ENCODE data around the gene ZFR. TPM values are rescaled to one million over a fixed set of nuclear protein-coding genes. Genes with fewer than 3 reads are reported as not detected.
"Not testable (repeated sequence)": the region's sequence is repeated elsewhere in the genome, so short reads cannot be mapped to it uniquely, and the experiment has no call there.

ZFR gene
- total RNA-seq, 1 donor from 2014 or later: 73.0 TPM

- H3K36me3 ChIP-seq (ENCODE audit: control insufficient read depth, insufficient read depth, low read length): no peaks in the 10 kb centered on the region
- no peak for TF ChIP-seq CTCF (IDR thresholded peaks at IDR 0.05; ENCODE audit: insufficient read depth, low read length, poor library complexity, severe bottlenecking)
- no peak for DNase-seq (ENCODE audit: low read depth)
- no peak overlapping the region for H3K4me3 ChIP-seq (ENCODE audit: low read depth, low read length)
- no peaks in the 10 kb centered on the region for H3K27me3 ChIP-seq (ENCODE audit: control insufficient read depth, insufficient read depth, low read length)
These were observed 74.9 kb downstream of the ZFR start for GRCh38 chr5:32369542-32370155.

- Histone ChIP-seq H3K27me3 (ENCODE audit: control insufficient read depth, insufficient read depth, low read length) (no peaks in the 10 kb centered on the region), H3K36me3 (ENCODE audit: control insufficient read depth, insufficient read depth, low read length) (no peaks in the 10 kb centered on the region), H3K4me3 (ENCODE audit: low read depth, low read length) (no peak overlapping the region)
- DNase-seq (ENCODE audit: low read depth): no peak
- TF ChIP-seq CTCF (IDR thresholded peaks at IDR 0.05; ENCODE audit: insufficient read depth, low read length, poor library complexity, severe bottlenecking): no peak
These were observed 75.5 kb downstream of the ZFR start for GRCh38 chr5:32369032-32369431.

- H3K36me3 ChIP-seq (ENCODE audit: control insufficient read depth, insufficient read depth, low read length); DNase-seq (ENCODE audit: low read depth); H3K27me3 ChIP-seq (ENCODE audit: control insufficient read depth, insufficient read depth, low read length); H3K4me3 ChIP-seq (ENCODE audit: low read depth, low read length): not testable (repeated sequence)
These were observed 77.3 kb downstream of the ZFR start for GRCh38 chr5:32367271-32367670.

- TF ChIP-seq CTCF (IDR thresholded peaks at IDR 0.05; ENCODE audit: insufficient read depth, low read length, poor library complexity, severe bottlenecking): no peak
- H3K36me3 ChIP-seq (ENCODE audit: control insufficient read depth, insufficient read depth, low read length): no peaks in the 10 kb centered on the region
- no peak for DNase-seq (ENCODE audit: low read depth)
- no peaks in the 10 kb centered on the region for H3K27me3 ChIP-seq (ENCODE audit: control insufficient read depth, insufficient read depth, low read length)
- H3K4me3 ChIP-seq (ENCODE audit: low read depth, low read length): no peak overlapping the region
These were observed 78.9 kb downstream of the ZFR start for GRCh38 chr5:32365623-32366022.

GRCh38 chr5:32363030-32363429 lies 81.5 kb downstream of the ZFR start:
- TF ChIP-seq CTCF (IDR thresholded peaks at IDR 0.05; ENCODE audit: insufficient read depth, low read length, poor library complexity, severe bottlenecking): no peak
- Histone ChIP-seq H3K36me3 (ENCODE audit: control insufficient read depth, insufficient read depth, low read length) (no peaks in the 10 kb centered on the region), H3K27me3 (ENCODE audit: control insufficient read depth, insufficient read depth, low read length) (no peaks in the 10 kb centered on the region), H3K4me3 (ENCODE audit: low read depth, low read length) (no peak overlapping the region)
- no peak for DNase-seq (ENCODE audit: low read depth)

GRCh38 chr5:32362527-32362926 lies 82.0 kb downstream of the ZFR start:
- no peaks in the 10 kb centered on the region for H3K36me3 ChIP-seq (ENCODE audit: control insufficient read depth, insufficient read depth, low read length)
- no peak overlapping the region for H3K4me3 ChIP-seq (ENCODE audit: low read depth, low read length)
- DNase-seq (ENCODE audit: low read depth): no peak
- no peak for TF ChIP-seq CTCF (IDR thresholded peaks at IDR 0.05; ENCODE audit: insufficient read depth, low read length, poor library complexity, severe bottlenecking)
- no peaks in the 10 kb centered on the region for H3K27me3 ChIP-seq (ENCODE audit: control insufficient read depth, insufficient read depth, low read length)
